Left renal cortex interstitium (tissue), 4 donors: ENCODE data around the gene EBPL. TPM values are rescaled to one million over a fixed set of nuclear protein-coding genes. Genes with fewer than 3 reads are reported as not detected.

ENCODE experiments used
- DNase-seq, 4 donors: peaks; one replicate each; pipeline ENCODE4 v3.0.0-alpha.2; 2013; ENCODE audit warnings: low read depth in 4 of 4, low spot score in 2 of 4, missing footprints in 1 of 4
- polyA plus RNA-seq, 4 donors: library from polyadenylated mRNA; unstranded; fragments of 120-200 nt; gene quantifications; one replicate each; pipeline ENCODE4 v1.2.1, GENCODE V29; 2013; ENCODE audit not compliant: insufficient read length in 4 of 4

The EBPL gene
- polyA plus RNA-seq, 4 donors = 45.2 to 65.8 (median 54.0) TPM

DNA sequence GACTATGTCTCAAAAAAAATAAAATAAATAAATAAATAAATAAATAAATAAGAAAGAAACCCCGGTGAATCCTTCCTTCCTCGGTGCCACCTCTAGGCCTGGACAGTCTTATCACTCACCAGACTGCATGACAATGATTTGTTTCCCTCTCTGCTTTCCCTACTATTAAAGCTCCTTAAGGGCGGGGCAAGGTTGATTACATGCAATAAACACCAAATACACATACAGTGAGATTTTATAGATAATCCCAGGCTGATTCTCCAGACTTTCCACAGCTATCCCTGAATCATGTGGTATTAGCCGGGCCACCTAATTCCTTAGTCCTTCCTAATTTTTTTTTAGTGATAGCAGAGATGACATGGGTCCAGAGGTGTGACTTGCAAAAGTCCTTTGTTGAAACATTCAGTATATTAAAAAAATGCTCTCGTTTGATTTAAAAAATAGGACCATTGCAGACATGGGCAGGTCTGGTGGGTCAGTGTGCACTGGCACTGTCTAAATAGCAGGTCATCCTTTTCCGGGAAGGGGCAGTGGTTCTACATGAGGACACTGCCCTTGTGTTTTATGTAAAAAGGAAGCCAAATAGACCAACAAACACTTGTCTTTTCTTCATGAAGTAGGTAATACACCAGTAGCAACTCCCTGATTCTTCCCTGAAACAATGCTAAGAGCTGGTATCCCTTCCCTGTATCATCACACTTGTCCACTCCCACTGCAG, 14.5 kb downstream of the EBPL start:
- no peak for DNase-seq

DNA sequence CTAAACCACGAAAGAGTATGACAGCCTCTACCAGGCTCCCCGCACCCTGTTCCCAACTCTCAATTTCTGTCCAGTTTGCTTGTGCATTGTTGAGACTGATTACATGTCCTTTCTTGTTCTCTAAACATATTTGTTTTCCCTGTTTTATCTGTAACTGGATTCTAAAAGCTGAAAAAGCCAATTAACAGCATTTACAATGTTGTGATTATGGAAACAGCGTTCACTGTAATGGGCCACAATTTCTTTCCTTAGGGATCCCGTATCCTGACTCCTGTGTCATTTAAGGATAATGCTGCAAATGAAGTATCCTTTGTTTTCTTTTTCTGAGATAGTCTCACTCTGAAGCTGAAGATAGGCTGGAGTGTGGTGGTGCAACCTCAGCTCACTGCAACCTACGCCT, 20.5 kb downstream of the EBPL start:
- no peak for DNase-seq

DNA sequence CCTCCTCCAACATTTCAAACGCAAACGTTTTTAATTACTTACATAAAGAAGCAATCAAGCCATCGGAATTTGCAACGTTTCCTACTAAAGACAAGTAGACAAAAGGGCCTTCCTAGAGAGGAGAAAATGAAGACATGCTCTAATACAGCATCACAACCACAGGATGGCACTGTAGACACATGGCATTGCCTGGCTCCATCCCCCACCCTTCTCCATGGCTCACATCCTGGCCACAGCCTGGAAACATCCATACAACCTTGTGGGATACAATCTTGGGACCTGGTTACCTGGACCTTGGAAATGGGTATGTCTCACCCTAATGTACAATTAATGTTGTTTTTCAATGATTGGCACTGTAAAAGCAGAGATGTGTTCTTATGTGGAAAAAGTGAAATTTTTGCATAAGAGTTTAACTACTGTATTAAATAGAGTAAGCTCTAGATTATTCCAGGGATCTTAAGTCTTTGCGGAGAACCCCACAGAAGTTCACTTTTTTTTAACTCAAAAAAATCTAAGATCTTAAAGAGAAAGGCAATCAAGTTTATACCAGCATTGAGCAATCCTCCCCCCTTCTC, 21.5 kb downstream of the EBPL start:
- peak in 2 of 4 donors; percentile 37 to 62 for DNase-seq

DNA sequence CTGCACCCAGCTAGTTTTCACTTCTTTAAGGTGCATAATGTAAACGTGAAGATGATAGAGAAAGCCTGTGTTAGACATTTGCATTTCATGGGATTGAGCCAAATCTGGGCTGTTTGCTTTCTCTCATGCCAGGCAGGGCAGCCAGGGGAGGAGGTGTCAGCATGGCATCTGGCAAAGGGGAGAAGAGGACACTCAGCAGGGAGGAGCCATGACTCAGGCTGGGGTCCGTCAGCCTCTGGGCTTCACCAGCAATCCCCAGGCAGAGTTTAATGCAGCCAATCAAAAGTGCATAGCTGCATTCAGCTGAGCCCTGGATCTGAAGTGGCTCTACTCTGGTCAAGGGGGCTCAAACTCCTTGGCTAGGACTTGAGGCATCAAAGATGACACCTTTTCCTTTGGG, 23.5 kb downstream of the EBPL start:
- no peak for DNase-seq

DNA sequence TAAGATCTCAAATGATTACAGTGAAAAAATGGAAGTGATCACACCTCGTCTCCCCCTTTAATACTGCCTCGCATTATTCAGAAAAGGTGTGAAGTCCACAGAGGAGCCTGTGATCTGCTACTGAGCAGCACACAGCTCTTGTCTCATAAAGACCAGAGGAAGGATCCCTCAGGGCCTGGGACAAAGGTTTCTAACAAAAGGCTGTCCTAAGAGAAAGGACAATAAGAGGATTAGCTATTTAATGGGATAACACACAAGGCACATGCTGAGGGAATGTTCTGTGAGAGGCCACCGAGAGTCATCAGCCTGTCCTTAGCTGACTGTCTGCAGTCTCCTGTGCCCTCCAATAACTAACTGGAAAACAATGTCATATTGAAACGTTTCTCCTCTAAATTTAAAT, 26.7 kb downstream of the EBPL start:
- no peak for DNase-seq

DNA sequence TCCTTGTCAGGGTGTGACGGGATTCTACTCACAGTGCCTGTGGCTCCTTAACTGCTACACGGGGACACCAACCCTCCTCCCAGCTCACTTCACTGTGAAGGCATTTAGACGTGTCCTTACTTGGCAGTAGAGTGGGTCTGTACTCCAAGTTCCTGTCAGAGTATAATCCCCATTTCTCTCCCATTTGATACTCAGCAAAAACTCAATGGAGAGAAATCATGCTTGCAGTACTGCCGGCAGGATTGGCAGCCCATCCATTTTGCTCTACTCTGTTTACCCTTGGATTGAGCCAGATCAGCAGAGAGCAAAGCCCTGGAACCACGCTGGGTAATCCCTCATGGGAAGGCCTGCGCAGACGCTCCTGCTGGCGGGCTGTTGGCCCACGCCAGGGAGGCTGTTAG, 34.0 kb downstream of the EBPL start:
- DNase-seq = no peak

DNA sequence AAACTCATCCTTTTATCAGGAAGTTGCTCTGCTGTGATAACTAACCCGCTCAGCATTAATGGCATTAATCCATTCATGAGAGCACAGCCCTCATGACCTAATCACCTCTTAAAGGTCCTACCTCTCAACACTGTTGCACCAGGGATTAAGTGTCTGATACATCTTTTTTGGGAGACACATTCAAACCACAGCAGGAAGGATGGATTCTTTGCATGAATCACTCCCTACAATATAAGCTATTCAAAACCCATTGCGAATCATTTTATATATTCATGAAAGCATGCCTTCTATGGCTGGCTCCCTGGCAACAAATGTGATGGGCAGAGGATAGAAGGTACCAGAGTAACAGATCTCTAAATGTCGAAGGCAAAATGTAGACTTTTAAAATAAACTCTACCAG, 35.4 kb downstream of the EBPL start:
- no peak for DNase-seq

DNA sequence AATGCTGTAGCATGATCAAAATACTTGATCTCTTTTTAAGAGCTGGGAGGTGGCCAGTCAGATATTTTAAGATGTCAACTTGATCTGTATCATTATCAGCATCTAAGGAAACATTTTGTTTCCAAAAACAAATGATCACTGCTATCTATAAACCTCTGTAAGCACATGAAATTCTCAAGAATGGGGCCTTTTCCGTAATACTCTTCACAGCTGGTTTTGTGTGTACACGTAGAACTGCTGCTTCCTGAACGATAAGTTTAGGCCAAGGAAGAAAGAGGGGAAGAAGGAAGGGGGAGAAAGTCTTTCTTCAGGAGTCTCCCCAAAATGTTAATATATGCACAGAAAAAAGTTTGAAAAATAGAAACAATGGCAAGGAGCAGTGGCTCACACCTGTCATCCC, 37.3 kb downstream of the EBPL start:
- DNase-seq = no peak

DNA sequence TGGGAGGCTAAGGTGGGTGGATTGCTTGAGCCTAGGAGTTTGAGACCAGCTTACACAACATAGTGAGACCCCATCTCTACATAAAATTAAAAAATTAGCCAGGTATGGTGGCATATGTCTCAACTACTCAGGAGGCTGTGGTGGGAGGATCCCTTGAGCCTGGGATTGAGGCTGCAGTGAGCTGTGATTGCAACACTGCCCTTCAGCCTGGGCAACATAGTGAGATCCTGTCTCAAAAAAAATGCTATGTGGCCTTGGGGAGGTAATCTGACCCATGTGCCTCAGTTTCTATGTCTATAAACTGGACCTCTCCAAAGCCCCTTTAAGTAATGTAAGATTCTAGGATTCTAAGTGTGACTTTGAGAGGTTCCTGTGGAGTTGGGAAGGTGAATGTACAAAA, 37.8 kb downstream of the EBPL start:
- DNase-seq = no peak

DNA sequence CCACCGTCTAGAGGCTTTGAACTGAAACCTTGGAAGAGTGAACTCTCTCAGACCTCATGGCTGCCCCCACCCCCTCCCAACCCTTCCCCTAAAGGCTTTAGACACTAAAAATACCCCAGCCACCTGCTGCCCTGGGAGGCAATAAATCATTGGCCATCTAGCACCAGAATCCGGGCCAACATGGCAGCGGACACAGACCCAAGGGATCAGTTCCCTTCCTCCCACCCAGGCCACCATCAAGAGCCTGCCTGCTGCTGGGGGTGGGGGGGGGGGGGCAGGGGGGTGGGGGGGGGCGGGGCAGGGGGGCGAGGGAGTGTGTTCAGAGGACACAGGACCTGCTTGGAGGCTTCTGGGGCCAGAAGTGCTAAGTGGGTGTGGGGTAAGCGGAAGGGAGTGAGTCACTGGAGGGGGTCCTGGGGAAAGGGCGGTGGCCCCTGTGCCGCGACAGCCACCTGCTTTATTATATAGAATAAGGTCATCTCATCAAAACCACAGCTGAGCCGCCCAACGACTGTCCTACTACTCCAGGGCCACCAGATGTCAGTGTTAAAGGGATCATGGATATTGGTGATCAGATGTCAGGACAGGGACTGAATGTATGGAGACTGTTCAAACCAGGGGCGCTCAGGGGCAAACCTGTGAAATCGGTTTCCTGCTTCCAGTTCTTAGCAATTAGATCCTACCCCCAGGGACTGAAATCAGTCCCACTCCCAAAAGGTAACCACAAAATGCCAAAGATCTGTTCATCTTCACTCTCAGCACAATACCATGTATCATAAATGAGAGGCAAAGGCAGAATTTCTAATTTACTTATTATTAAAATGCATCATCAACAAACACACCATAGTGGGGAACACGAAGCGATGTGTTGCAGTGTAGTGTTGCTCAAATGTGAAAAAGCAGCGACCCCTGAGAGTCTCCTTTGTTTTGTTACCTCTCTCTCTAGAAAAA, 38.7 kb downstream of the EBPL start:
- no peak for DNase-seq

DNA sequence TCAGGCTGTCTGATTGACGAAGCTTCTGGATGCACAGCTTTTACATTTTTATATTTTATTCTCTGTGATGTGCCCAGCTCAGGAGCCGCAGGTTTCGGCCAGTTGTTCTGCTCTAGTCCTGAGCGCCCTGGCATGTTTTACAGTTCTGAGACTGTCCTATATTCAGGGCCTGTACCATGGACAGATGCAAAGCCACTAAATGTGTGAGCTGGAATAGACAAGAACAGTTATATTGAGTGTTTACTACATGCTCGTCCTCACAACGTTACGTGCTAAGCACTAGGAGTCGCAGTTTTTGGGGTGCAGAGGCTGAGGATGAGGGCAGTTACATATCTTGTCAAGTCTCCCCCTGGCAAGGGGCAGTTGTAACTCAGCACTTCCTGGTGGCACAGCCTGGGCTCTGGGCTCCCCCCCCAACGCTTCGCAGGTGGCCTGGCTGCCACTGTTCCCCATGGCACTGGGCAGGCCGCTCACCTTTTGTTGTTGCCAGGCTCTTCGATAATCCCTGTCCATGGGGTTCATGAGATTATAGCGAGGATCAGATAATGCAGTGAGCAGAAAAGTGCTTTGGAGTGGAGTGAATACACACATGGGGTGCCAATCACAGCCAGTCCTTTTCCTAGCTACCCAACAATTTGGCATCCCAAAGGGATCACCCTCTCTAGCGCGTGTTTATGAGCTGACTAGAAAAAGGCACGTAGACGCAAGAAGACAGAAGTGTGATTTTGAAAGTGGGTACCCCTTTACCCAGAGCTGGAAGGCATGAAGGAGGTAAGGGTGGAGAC, 39.5 kb downstream of the EBPL start:
- no peak for DNase-seq

DNA sequence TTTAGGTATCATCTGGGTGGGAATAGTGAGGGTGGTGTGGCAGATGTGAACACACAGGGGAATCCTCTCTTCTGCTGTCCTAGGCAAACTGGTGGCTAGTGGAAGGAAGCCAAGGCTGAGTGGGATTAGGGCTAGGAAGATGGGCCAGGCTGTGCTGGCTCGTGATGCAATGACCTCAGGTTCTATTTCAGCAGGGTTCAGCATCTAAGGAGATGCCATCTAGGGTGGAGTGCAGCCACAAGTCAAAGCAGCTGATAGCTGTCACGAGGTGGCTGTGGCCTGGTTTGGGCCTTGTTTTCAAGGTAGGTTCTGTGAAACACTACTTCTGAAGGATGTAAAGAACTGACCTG, 41.3 kb downstream of the EBPL start:
- DNase-seq = no peak

DNA sequence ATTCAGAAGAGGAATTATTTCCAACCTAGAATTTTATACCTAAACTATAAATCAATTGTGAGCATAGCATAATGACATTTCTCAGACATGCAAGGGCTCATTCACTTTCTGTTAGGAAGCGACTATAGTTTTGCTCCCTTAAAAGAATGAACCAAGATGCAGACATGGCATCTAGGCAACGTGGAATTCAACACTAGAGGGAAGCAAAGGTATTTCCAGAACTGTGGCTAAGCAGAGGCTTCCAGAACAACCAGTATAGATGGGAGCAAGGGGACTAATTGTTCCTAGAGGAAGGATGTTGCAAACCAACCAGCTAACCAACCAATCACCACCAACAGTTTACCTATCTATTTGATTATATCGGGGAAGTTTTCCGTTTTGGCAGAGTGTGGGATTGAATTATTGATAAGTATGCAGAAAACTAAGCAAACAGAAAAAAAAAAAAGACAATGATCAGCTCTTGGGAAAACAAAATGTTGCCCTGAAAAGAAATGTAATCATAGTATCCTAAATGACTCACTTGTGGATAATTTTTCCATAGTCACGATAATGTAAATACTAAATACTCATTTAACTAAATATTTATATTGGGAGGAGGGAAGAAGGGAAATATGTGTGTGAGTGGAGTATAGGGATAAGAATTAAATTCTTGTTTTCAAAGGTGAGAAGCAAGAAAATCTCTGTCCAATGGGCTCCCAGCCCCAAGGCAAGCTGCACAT, 41.9 kb downstream of the EBPL start:
- DNase-seq = no peak

DNA sequence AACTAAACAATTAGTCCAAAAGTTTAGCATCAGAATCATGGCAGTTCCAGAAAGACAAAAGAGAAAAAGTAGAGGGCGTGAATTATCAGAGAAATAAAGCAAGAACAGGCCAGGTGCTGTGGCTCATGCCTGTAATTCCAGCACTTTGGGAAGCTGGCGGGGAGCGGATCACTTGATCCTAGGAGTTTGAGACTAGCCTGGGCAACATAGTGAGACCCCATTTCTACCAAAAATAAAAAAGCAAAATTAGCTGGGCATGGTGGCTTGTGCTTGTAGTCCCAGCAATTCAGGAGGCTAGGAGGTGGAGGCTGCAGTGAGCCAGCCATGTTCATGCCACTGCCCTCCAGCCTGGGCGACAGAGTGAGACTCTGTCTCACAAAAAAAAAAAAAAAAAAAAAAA, 44.6 kb downstream of the EBPL start:
- DNase-seq = no peak

DNA sequence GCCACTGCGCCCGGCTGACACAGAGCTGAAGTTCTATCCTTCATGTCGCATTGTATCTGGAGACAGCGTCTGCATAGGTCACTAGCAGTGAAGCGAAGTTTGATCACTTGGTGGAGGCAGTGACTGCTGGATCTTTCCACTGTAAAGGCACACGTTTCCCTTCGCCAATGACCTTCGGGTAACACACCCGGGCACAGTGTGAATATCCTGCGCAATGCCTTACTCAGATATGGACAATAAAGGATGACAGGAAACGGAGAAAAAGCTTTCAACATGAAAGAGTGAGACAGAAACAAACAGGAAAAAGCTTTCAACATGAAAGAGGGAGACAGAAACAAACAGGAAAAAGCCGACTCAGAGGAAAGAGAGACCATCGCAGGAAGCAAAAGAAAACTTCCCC, 45.8 kb downstream of the EBPL start:
- DNase-seq = no peak

DNA sequence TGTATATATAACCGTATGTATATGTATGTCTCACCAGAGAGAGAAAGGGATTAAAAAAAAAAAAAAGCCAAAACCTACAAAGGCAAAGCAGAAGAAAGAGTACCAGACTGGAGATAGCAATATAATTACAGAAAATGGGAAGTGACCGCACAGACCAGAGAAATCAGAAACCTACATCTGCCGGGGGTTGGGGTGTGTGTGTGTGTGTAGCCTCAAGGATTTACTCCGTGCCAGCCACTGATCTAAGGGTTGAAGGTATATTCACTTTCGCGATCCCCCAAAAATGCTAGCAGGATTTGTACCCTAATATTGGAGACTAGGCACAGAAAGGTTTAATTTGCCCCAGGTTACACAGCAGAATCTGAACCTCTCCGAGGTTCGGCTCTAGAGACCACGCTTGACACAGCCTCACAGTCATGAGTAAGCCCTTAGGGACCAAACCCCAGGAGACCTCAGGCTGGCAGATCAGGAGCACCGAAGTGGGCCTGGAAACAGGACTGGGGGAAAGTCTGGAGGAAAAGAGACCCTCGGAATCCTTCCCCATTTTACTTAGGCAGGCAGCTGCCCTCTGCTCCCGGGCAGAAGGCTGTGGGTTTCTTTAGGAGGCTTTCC, 48.1 kb downstream of the EBPL start:
- no peak for DNase-seq

DNA sequence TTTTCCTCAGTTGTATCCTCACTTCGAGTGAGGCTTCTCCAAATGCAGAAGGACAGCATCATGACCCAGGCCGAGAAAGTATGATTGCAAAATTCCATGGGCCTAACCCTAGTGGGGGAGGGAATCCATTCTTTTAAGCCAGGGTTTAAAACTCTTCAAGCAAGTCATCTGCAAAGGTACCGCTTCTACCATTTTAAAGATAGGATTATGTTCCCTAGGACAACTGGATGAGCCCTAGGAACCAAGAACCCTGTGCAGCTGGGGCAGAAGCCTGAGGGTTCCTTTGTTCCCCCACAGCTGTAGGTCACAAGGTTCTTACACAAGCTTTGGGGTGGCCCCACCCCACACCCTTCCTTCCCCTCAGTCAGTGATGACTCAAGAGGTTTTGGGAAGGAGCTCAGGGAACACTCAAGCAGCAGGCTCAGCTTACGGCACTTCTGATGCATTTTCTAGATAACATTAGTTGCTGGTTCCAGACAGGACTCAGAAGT, 49.4 kb downstream of the EBPL start:
- no peak for DNase-seq

DNA sequence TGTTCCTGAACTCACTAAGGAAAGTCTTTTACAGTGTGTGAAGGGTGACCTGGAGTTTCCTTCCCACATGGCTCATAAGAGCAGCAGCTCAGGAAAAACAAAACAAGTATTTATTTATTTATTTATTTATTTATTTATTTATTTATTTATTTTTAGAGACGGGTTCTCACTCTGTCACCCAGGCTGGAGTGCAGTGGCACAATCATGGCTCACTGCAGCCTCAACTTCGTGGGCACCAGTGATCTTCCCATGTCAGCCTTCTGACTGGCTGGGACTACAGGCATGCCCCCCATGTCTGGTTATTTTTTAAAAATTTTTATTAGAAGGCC, 52.6 kb downstream of the EBPL start:
- DNase-seq = no peak

DNA sequence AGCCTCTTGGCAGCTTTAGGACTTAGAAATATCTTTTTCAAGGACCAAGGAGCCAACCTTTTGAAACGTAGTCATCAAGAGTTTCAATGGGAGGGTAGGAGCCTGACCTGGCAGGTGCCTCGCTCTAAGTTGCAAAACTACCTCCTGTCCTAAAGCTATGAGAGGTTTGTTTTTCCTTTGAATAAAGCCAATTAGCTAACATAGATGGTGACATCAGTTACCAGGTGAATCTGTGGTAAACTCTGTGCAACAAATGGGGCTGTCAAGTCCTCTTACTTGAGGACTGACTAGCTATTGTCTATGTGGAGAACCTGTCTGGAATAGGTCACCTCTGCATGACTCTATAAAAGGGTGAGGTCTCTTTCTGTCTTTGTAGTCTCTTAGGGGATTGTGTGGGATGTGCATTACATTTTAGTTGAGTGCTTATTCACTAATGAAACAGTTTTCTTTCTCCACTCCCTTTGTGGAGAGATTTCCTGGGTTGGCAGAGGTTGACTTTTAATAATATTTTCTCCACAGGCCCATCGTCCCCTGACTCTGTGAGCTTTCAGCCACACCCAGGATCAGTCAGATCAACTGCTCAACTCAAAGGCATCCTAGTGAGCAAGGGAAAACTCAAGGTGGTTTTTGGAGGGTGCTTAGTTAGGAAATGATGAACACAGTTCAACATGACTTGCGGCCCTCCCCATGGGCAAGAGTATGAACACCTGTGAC, 53.1 kb downstream of the EBPL start:
- no peak for DNase-seq
